Mesenchymal stem cell (in vitro differentiated cells and primary cell): ENCODE results near the gene PAX6.

Experiments
- DNase-seq: peaks from one replicate; pipeline ENCODE4 v3.0.0-alpha.2; 2013
- H2AFZ ChIP-seq: one replicate; pipeline ENCODE4 v1.6.1; 2013; ENCODE audit warnings: low read depth, mild to moderate bottlenecking, control low read depth, inconsistent platforms, low read length, moderate library complexity
- H2AK5ac ChIP-seq: 2 replicates; pipeline ENCODE4 v1.6.1; 2013; ENCODE audit warnings: low read length, moderate library complexity, mild to moderate bottlenecking, inconsistent platforms; ENCODE audit not compliant: severe bottlenecking
- H2BK120ac ChIP-seq: one replicate; pipeline ENCODE4 v1.6.1; 2013; ENCODE audit warnings: low read depth, mild to moderate bottlenecking, inconsistent platforms, low read length, moderate library complexity
- H2BK12ac ChIP-seq, 2 experiments: one replicate each; pipeline ENCODE4 v1.6.1; 2013; ENCODE audit warnings: inconsistent platforms in 2 of 2, low read length in 2 of 2, mild to moderate bottlenecking in 2 of 2, moderate library complexity in 2 of 2, control low read depth in 1 of 2
- H2BK15ac ChIP-seq: one replicate; pipeline ENCODE4 v1.6.1; 2013; ENCODE audit warnings: mild to moderate bottlenecking, low read depth, inconsistent platforms; ENCODE audit not compliant: poor library complexity, severe bottlenecking
- H2BK5ac ChIP-seq: 2 replicates; pipeline ENCODE4 v1.6.1; 2013; ENCODE audit warnings: low read depth, mild to moderate bottlenecking, low read length, control low read depth, inconsistent platforms; ENCODE audit not compliant: poor library complexity, severe bottlenecking
- H3K14ac ChIP-seq, 2 experiments: one replicate each; pipeline ENCODE4 v1.6.1; 2013; ENCODE audit warnings: inconsistent platforms in 2 of 2, low read length in 2 of 2, control low read depth in 1 of 2, mild to moderate bottlenecking in 1 of 2, moderate library complexity in 1 of 2
- H3K18ac ChIP-seq, 2 experiments: one replicate each; pipeline ENCODE4 v1.6.1; 2013; ENCODE audit warnings: inconsistent platforms in 2 of 2, low read length in 2 of 2, control low read depth in 1 of 2, low read depth in 1 of 2, mild to moderate bottlenecking in 1 of 2
- H3K23ac ChIP-seq, 2 experiments: one replicate each; pipeline ENCODE4 v1.6.1; 2013; ENCODE audit warnings: inconsistent platforms in 2 of 2, low read length in 2 of 2, mild to moderate bottlenecking in 2 of 2, moderate library complexity in 2 of 2, control low read depth in 1 of 2
- H3K27ac ChIP-seq: 2 replicates; pipeline ENCODE4 v1.5.1; 2013; ENCODE audit warnings: mild to moderate bottlenecking, moderate library complexity, low read length, control low read depth, inconsistent platforms; ENCODE audit not compliant: poor library complexity, severe bottlenecking
- H3K27me3 ChIP-seq, 2 experiments: 2 replicates each; pipeline versions ENCODE4 v1.6.1 to v1.7.0; 2013; ENCODE audit warnings: low read length in 2 of 2, mild to moderate bottlenecking in 2 of 2, moderate library complexity in 2 of 2, control low read depth in 1 of 2, inconsistent platforms in 1 of 2; ENCODE audit not compliant: control insufficient read depth in 1 of 2, insufficient read depth in 1 of 2
- H3K36me3 ChIP-seq, 2 experiments: 2 replicates each; pipeline versions ENCODE4 v1.6.1 to v1.7.0; 2013; ENCODE audit warnings: low read length in 2 of 2, control low read depth in 1 of 2, inconsistent platforms in 1 of 2, low read depth in 1 of 2, mild to moderate bottlenecking in 1 of 2; ENCODE audit not compliant: insufficient read depth in 2 of 2, control insufficient read depth in 1 of 2
- H3K4ac ChIP-seq, 2 experiments: one replicate each; pipeline ENCODE4 v1.6.1; 2013; ENCODE audit warnings: inconsistent platforms in 2 of 2, low read length in 2 of 2, mild to moderate bottlenecking in 2 of 2, moderate library complexity in 2 of 2, control low read depth in 1 of 2, low read depth in 1 of 2
- H3K4me1 ChIP-seq: 2 replicates; pipeline ENCODE4 v1.6.1; 2013; ENCODE audit warnings: low read depth, low read length, control low read depth; ENCODE audit not compliant: control insufficient read depth, insufficient read depth
- H3K4me2 ChIP-seq: 2 replicates; pipeline ENCODE4 v1.6.1; 2013; ENCODE audit warnings: low read length, mild to moderate bottlenecking, inconsistent platforms; ENCODE audit not compliant: poor library complexity, severe bottlenecking
- H3K4me3 ChIP-seq, 2 experiments: 2 replicates each; pipeline versions ENCODE4 v1.5.1 to v1.7.0; 2013; ENCODE audit warnings: low read length in 2 of 2, mild to moderate bottlenecking in 2 of 2, control low read depth in 1 of 2, low read depth in 1 of 2; ENCODE audit not compliant: insufficient read depth in 1 of 2
- H3K79me1 ChIP-seq: replicated peaks from 2 replicates; pipeline ENCODE4 v1.6.1; 2013; ENCODE audit warnings: mild to moderate bottlenecking, control low read depth, low read length, inconsistent platforms; ENCODE audit not compliant: poor library complexity, severe bottlenecking
- H3K9ac ChIP-seq: 2 replicates; pipeline ENCODE4 v1.7.0; 2013; ENCODE audit warnings: mild to moderate bottlenecking, low read length, moderate library complexity
- H3K9me3 ChIP-seq: 2 replicates; pipeline ENCODE4 v1.7.0; 2013; ENCODE audit warnings: mild to moderate bottlenecking, low read length; ENCODE audit not compliant: control insufficient read depth
- H4K8ac ChIP-seq: one replicate; pipeline ENCODE4 v1.6.1; 2013; ENCODE audit warnings: inconsistent platforms, mild to moderate bottlenecking, low read length, moderate library complexity
- H4K91ac ChIP-seq: one replicate; pipeline ENCODE4 v1.6.1; 2013; ENCODE audit warnings: mild to moderate bottlenecking, low read length, inconsistent platforms
- WGBS: methylation state at CpG from one replicate; pipeline ENCODE4 v1.1.7; 2013; ENCODE audit warnings: mixed read lengths; 5-methylcytosine and 5-hydroxymethylcytosine counted together

The PAX6 gene

GRCh38 chr11:31808721-31809540, 2.2 kb downstream of the PAX6 start:
- H3K27ac ChIP-seq: no peak overlapping the region
- no peak overlapping the region for H3K4me2 ChIP-seq
- H3K4me1 ChIP-seq: peaks cover 52% of the 10 kb centered on the region
- no peak overlapping the region for H3K18ac ChIP-seq
- no peak overlapping the region for H2BK120ac ChIP-seq
- DNase-seq: no peak
- H2BK15ac ChIP-seq: no peak overlapping the region
- H2BK12ac ChIP-seq: no peak overlapping the region
- peaks cover 0 to 3% of the 10 kb centered on the region in 2 experiments for H3K36me3 ChIP-seq
- H2BK5ac ChIP-seq: no peak overlapping the region
- no peaks in the 10 kb centered on the region for H3K9me3 ChIP-seq
- no peaks in the 10 kb centered on the region for H3K79me1 ChIP-seq
- WGBS: 2% methylated on average over 19 of the region's 21 CpGs
- no peak overlapping the region for H2AK5ac ChIP-seq
- no peak overlapping the region for H3K23ac ChIP-seq
- H2AFZ ChIP-seq: no peak overlapping the region
- no peak overlapping the region for H4K91ac ChIP-seq
- no peak overlapping the region for H3K9ac ChIP-seq
- H3K4ac ChIP-seq: no peak overlapping the region
- H3K14ac ChIP-seq: no peak overlapping the region
- H3K4me3 ChIP-seq: no peak overlapping the region
- peaks cover 96 to 99% of the 10 kb centered on the region in 2 experiments for H3K27me3 ChIP-seq
- no peak overlapping the region for H4K8ac ChIP-seq

- Histone ChIP-seq H3K27ac (no peak overlapping the region), H2AK5ac (no peak overlapping the region), H3K4me3 (no peak overlapping the region), H3K4me2 (no peak overlapping the region), H3K27me3 (peaks cover 96 to 99% of the 10 kb centered on the region in 2 experiments), H2BK12ac (no peak overlapping the region), H4K8ac (no peak overlapping the region), H3K79me1 (no peaks in the 10 kb centered on the region), H2BK120ac (no peak overlapping the region), H2BK5ac (no peak overlapping the region), H3K36me3 (peaks cover 0 to 3% of the 10 kb centered on the region in 2 experiments), H4K91ac (no peak overlapping the region), H3K18ac (no peak overlapping the region), H3K4ac (no peak overlapping the region), H3K23ac (no peak overlapping the region), H2AFZ (no peak overlapping the region), H3K14ac (no peak overlapping the region), H3K4me1 (peaks cover 48% of the 10 kb centered on the region), H3K9ac (no peak overlapping the region), H3K9me3 (no peaks in the 10 kb centered on the region), H2BK15ac (no peak overlapping the region)
- 0% methylated on average over 1 of the region's 9 CpGs for WGBS
- no peak for DNase-seq
Measured at GRCh38 chr11:31807799-31808667, 3.1 kb downstream of the PAX6 start.

- no peak overlapping the region for H2AFZ ChIP-seq
- H2BK15ac ChIP-seq: no peak overlapping the region
- H2BK12ac ChIP-seq: no peak overlapping the region
- H2AK5ac ChIP-seq: no peak overlapping the region
- H3K23ac ChIP-seq: no peak overlapping the region
- H3K36me3 ChIP-seq: peaks cover 0 to 3% of the 10 kb centered on the region in 2 experiments
- no peak overlapping the region for H3K4me3 ChIP-seq
- no peak overlapping the region for H3K4me2 ChIP-seq
- no peak overlapping the region for H3K18ac ChIP-seq
- H3K9me3 ChIP-seq: no peaks in the 10 kb centered on the region
- WGBS: 16% methylated on average over 12 of the region's 13 CpGs
- no peak overlapping the region for H2BK120ac ChIP-seq
- H3K79me1 ChIP-seq: no peaks in the 10 kb centered on the region
- no peak overlapping the region for H4K8ac ChIP-seq
- H3K27ac ChIP-seq: no peak overlapping the region
- H3K4me1 ChIP-seq: peaks cover 40% of the 10 kb centered on the region
- no peak overlapping the region for H3K9ac ChIP-seq
- no peak overlapping the region for H4K91ac ChIP-seq
- DNase-seq: no peak
- no peak overlapping the region for H3K14ac ChIP-seq
- H3K4ac ChIP-seq: no peak overlapping the region
- H3K27me3 ChIP-seq: peaks cover 94 to 97% of the 10 kb centered on the region in 2 experiments
- H2BK5ac ChIP-seq: no peak overlapping the region
Measured at GRCh38 chr11:31806928-31807798, 4.0 kb downstream of the PAX6 start.
